Stimulated activated CD8-positive, alpha-beta memory T cell treated with anti-CD3 and anti-CD28 coated beads, Interleukin-12 subunit alpha, Interleukin-12 subunit beta, amount 100 ng/mL, for 4 hours (primary cell): ENCODE results near the gene OR5AU1.

Source experiments
- DNase-seq: peaks from one replicate; pipeline ENCODE4 v3.0.0-alpha.2; 2020; ENCODE audit warnings: low read depth

OR5AU1 gene

GRCh38 chr14:21106498-21107282, 49.2 kb downstream of the OR5AU1 start:
- peak; percentile 53 for DNase-seq

- DNase-seq: no peak
Measured at GRCh38 chr14:21106176-21106497, 49.7 kb downstream of the OR5AU1 start.

GRCh38 chr14:21105095-21105494, 50.8 kb downstream of the OR5AU1 start:
- no peak for DNase-seq
